Tibial nerve (tissue), 4 donors: ENCODE measurements around the gene PBLD. TPM values are rescaled to one million over a fixed set of nuclear protein-coding genes. Genes with fewer than 3 reads are reported as not detected.
A peak's percentile ranks its signal among the peaks of the same experiment; 100 is the strongest.

Experiments
- DNase-seq, 2 donors: peaks; one replicate each; pipeline ENCODE4 v3.0.0-alpha.2; 2019; ENCODE audit warnings: low spot score in 2 of 2
- H3K27ac ChIP-seq, 4 donors: fragments of 200-600 bp; sonication (generic) in 3 of 4; one replicate each; pipeline ENCODE4 v1.5.1; 2017 to 2019; ENCODE audit warnings: mild to moderate bottlenecking in 1 of 4
- H3K27me3 ChIP-seq, 2 donors: fragments of 200-600 bp; sonication (generic) in 1 of 2; one replicate each; pipeline versions ENCODE4 v1.5.1 to v1.6.0; 2017 to 2019
- H3K36me3 ChIP-seq, 3 donors: fragments of 200-600 bp; sonication (generic); one replicate each; pipeline ENCODE4 v1.5.1; 2018 to 2019
- H3K4me1 ChIP-seq, 4 donors: fragments of 200-600 bp; sonication (generic) in 3 of 4; one replicate each; pipeline ENCODE4 v1.5.1; 2017 to 2019
- H3K4me3 ChIP-seq, 4 donors: fragments of 200-600 bp; sonication (generic) in 3 of 4; one replicate each; pipeline ENCODE4 v1.5.1; 2017 to 2019; ENCODE audit warnings: mild to moderate bottlenecking in 1 of 4, moderate library complexity in 1 of 4
- H3K9me3 ChIP-seq, 4 donors: fragments of 200-600 bp; sonication (generic) in 3 of 4; one replicate each; pipeline ENCODE4 v1.5.1; 2017 to 2019
- CTCF ChIP-seq, 5 experiments: fragments of 200-600 bp in 3 of 5; fragments of 450-650 bp in 2 of 5; sonication (generic) in 3 of 5; IDR thresholded peaks; one replicate each; pipeline ENCODE4 v1.5.1; 2016 to 2019; ENCODE audit warnings: antibody characterized with exemption in 5 of 5, mild to moderate bottlenecking in 3 of 5, moderate library complexity in 2 of 5
- EP300 ChIP-seq, 2 donors: sonication (generic); formaldehyde crosslinking; IDR thresholded peaks; one replicate each; pipeline ENCODE4 v1.6.1; 2017; ENCODE audit warnings: antibody characterized with exemption in 2 of 2, mild to moderate bottlenecking in 1 of 2
- POLR2A ChIP-seq, 2 donors: fragments of 450-650 bp; IDR thresholded peaks; one replicate each; pipeline ENCODE4 v1.6.1; 2017; ENCODE audit warnings: antibody characterized with exemption in 2 of 2, mild to moderate bottlenecking in 2 of 2, moderate library complexity in 2 of 2
- WGBS, 2 donors: methylation state at CpG; one replicate each; pipeline ENCODE4 v1.1.5; 2018; 5-methylcytosine and 5-hydroxymethylcytosine counted together
- total RNA-seq, 4 donors: library from RNA; depleted of rRNA; stranded (reverse); fragments of >200 nt; gene quantifications; one replicate each; pipeline ENCODE4 v1.1.0, GENCODE V29; 2016

Gene PBLD
- total RNA-seq, result 10 to 100 TPM in 1 of 4 donors, 1 to 10 TPM in 3; 4.4 to 10.2 (median 4.8) TPM

GRCh38 chr10:68332259-68333057 is at the start of gene PBLD:
Gene PBLD, minus strand, starts transcription at chr10:68332928. Its CDS starts 26,084 bp downstream, at chr10:68306844.
- H3K27me3 ChIP-seq, result no peaks in the 10 kb centered on the region
- TF ChIP-seq CTCF (IDR thresholded peaks at IDR 0.05), result peak in 4 of 5 experiments; percentile 30 to 70 (median 32)
- TF ChIP-seq EP300 (IDR thresholded peaks at IDR 0.05), result peak in 1 of 2 donors; percentile 89
- peak; percentile 37 to 72 for TF ChIP-seq POLR2A (IDR thresholded peaks at IDR 0.05)
- peak within 1 kb of the TSS; percentile 83 to 99 (median 89) for H3K4me3 ChIP-seq
- peak; percentile 38 to 55 for DNase-seq
- 1% methylated on average over 51 of the region's 51 CpGs for WGBS, 2 donors
- no peaks in the 10 kb centered on the region for H3K36me3 ChIP-seq
- peaks cover 0 to 66% (median 26%) of the 10 kb centered on the region in 4 donors for H3K4me1 ChIP-seq
- H3K27ac ChIP-seq, result peak within 1 kb of the TSS; percentile 98 to 100 (median 99)
- no peaks in the 10 kb centered on the region for H3K9me3 ChIP-seq

GRCh38 chr10:68371604-68372003 is 38.9 kb upstream of the PBLD start:
- no peak for DNase-seq
- Histone ChIP-seq H3K4me3 (no peak overlapping the region), H3K27me3 (no peaks in the 10 kb centered on the region), H3K9me3 (peaks cover 0 to 21% (median 0%) of the 10 kb centered on the region in 4 donors), H3K36me3 (peaks cover 0 to 83% (median 3%) of the 10 kb centered on the region in 3 donors), H3K27ac (no peak overlapping the region), H3K4me1 (no peaks in the 10 kb centered on the region)
- TF ChIP-seq POLR2A (IDR thresholded peaks at IDR 0.05) (no peak), CTCF (IDR thresholded peaks at IDR 0.05) (no peak), EP300 (IDR thresholded peaks at IDR 0.05) (no peak)
- 97 to 100% methylated on average over 1 of the region's 1 CpG for WGBS, 2 donors

- DNase-seq, result no peak
- WGBS, 2 donors, result 78 to 86% methylated on average over 2 of the region's 2 CpGs
- Histone ChIP-seq H3K27me3 (no peaks in the 10 kb centered on the region), H3K4me3 (no peak overlapping the region), H3K27ac (no peak overlapping the region), H3K4me1 (no peaks in the 10 kb centered on the region), H3K9me3 (peaks cover 0 to 10% (median 0%) of the 10 kb centered on the region in 4 donors), H3K36me3 (peaks cover 0 to 69% (median 8%) of the 10 kb centered on the region in 3 donors)
- TF ChIP-seq POLR2A (IDR thresholded peaks at IDR 0.05) (no peak), EP300 (IDR thresholded peaks at IDR 0.05) (no peak), CTCF (IDR thresholded peaks at IDR 0.05) (no peak)
Measured at GRCh38 chr10:68367121-68367520, 34.4 kb upstream of the PBLD start.

GRCh38 chr10:68366600-68366999 is 33.9 kb upstream of the PBLD start:
- peaks cover 0 to 69% (median 8%) of the 10 kb centered on the region in 3 donors for H3K36me3 ChIP-seq
- no peaks in the 10 kb centered on the region for H3K27me3 ChIP-seq
- 97 to 99% methylated on average over 5 of the region's 5 CpGs for WGBS, 2 donors
- no peak overlapping the region for H3K4me3 ChIP-seq
- H3K4me1 ChIP-seq, result no peaks in the 10 kb centered on the region
- peaks cover 0 to 5% (median 0%) of the 10 kb centered on the region in 4 donors for H3K9me3 ChIP-seq
- TF ChIP-seq CTCF (IDR thresholded peaks at IDR 0.05) (no peak), EP300 (IDR thresholded peaks at IDR 0.05) (no peak), POLR2A (IDR thresholded peaks at IDR 0.05) (no peak)
- no peak for DNase-seq
- H3K27ac ChIP-seq, result no peak overlapping the region

GRCh38 chr10:68365611-68366010 is 32.9 kb upstream of the PBLD start:
- TF ChIP-seq POLR2A (IDR thresholded peaks at IDR 0.05) (no peak), CTCF (IDR thresholded peaks at IDR 0.05) (no peak), EP300 (IDR thresholded peaks at IDR 0.05) (no peak)
- no peaks in the 10 kb centered on the region for H3K4me1 ChIP-seq
- peaks cover 0 to 68% (median 6%) of the 10 kb centered on the region in 3 donors for H3K36me3 ChIP-seq
- H3K27me3 ChIP-seq, result no peaks in the 10 kb centered on the region
- DNase-seq, result no peak
- H3K9me3 ChIP-seq, result no peaks in the 10 kb centered on the region
- 74 to 77% methylated on average over 2 of the region's 2 CpGs for whole genome bisulfite sequencing, 2 donors
- no peak overlapping the region for H3K4me3 ChIP-seq
- H3K27ac ChIP-seq, result no peak overlapping the region
